MM.1S (cell line): ENCODE measurements around the gene AIP.

ENCODE experiments used
- DNase-seq: peaks from one replicate; pipeline ENCODE4 v3.0.0-alpha.2; 2015
- H2AFZ ChIP-seq: fragments of 300-600 bp; sonication (generic); 2 replicates; pipeline ENCODE4 v1.6.0; 2016; ENCODE audit warnings: antibody characterized with exemption, low read length
- H3F3A ChIP-seq: fragments of 300-600 bp; sonication (generic); 2 replicates; pipeline ENCODE4 v1.6.1; 2016; ENCODE audit warnings: mild to moderate bottlenecking, antibody characterized with exemption, low read length, moderate library complexity, mixed read lengths; ENCODE audit not compliant: insufficient read depth
- H3K27ac ChIP-seq: fragments of 300-600 bp; sonication (generic); 2 replicates; pipeline ENCODE4 v1.5.1; 2016; ENCODE audit warnings: mild to moderate bottlenecking, low read length
- H3K27me3 ChIP-seq: fragments of 300-600 bp; sonication (generic); replicated peaks from 2 replicates; pipeline ENCODE4 v1.6.0; 2016; ENCODE audit warnings: low read length; ENCODE audit not compliant: insufficient read depth
- H3K36me3 ChIP-seq: fragments of 300-600 bp; sonication (generic); replicated peaks from 2 replicates; pipeline ENCODE4 v1.6.1; 2016; ENCODE audit warnings: mild to moderate bottlenecking, low read length, mixed read lengths; ENCODE audit not compliant: insufficient read depth
- H3K4me1 ChIP-seq: fragments of 300-600 bp; sonication (generic); 2 replicates; pipeline ENCODE4 v1.6.1; 2016; ENCODE audit warnings: low read length, mixed read lengths
- H3K4me2 ChIP-seq: fragments of 300-600 bp; sonication (generic); 2 replicates; pipeline ENCODE4 v1.6.0; 2016; ENCODE audit warnings: low read depth, low read length
- H3K4me3 ChIP-seq: fragments of 300-600 bp; sonication (generic); 2 replicates; pipeline ENCODE4 v1.5.1; 2016; ENCODE audit warnings: low read length, mixed read lengths
- H3K79me2 ChIP-seq: fragments of 300-600 bp; sonication (generic); 2 replicates; pipeline ENCODE4 v1.6.1; 2016; ENCODE audit warnings: mixed run types, low read length, mixed read lengths
- H3K9ac ChIP-seq: fragments of 300-600 bp; sonication (generic); 2 replicates; pipeline ENCODE4 v1.6.1; 2016; ENCODE audit warnings: low read length, mixed read lengths
- H3K9me2 ChIP-seq: fragments of 300-600 bp; sonication (generic); replicated peaks from 2 replicates; pipeline ENCODE4 v1.6.1; 2016; ENCODE audit warnings: mild to moderate bottlenecking, low read length, mixed read lengths; ENCODE audit not compliant: insufficient read depth
- H3K9me3 ChIP-seq: fragments of 300-600 bp; sonication (generic); replicated peaks from 2 replicates; pipeline ENCODE4 v1.6.1; 2016; ENCODE audit warnings: mild to moderate bottlenecking, low read length, mixed read lengths; ENCODE audit not compliant: insufficient read depth
- H4K20me1 ChIP-seq: fragments of 300-600 bp; sonication (generic); 2 replicates; pipeline ENCODE4 v1.6.1; 2016; ENCODE audit warnings: mild to moderate bottlenecking, low read length, moderate library complexity, mixed read lengths; ENCODE audit not compliant: insufficient read depth
- CTCF ChIP-seq: fragments of 300-600 bp; sonication (generic); IDR thresholded peaks from 2 replicates; pipeline ENCODE4 v1.5.1; 2016; ENCODE audit warnings: antibody characterized with exemption, low read length, mixed read lengths
- EZH2 ChIP-seq: fragments of 300-600 bp; sonication (generic); optimal IDR thresholded peaks from 2 replicates; pipeline ENCODE3; 2017; ENCODE audit warnings: low read depth, mild to moderate bottlenecking, antibody characterized with exemption, low read length, mixed read lengths
- EZH2phosphoT487 ChIP-seq: fragments of 300-600 bp; sonication (generic); IDR thresholded peaks from 2 replicates; pipeline ENCODE4 v1.6.1; 2018; ENCODE audit warnings: antibody characterized with exemption, low read length

The AIP gene

DNA sequence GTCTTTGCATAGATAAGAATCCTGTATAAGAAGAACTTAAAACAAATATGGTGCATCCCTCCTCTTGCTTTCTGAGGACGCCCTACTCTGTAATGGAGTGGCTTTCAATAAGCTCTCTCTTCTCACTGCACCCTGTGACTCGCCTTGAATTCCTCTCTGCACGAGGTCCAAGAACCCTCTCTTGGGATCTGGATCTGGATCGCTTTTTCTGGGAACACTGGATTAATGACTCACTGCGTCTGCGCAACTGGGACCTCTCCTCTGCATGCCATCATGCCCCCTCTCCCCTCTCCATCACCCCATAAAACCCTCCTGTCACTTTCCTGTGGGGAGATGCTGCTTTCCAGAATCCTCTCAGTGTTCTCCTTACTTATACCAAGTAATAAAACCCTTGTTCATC is 55.5 kb downstream of the AIP start:
- H3K4me2 ChIP-seq = no peak overlapping the region
- no peaks in the 10 kb centered on the region for H3K9me3 ChIP-seq
- TF ChIP-seq EZH2phosphoT487 = no peak
- no peak for TF ChIP-seq CTCF
- TF ChIP-seq EZH2 = no peak
- no peak overlapping the region for H3K4me3 ChIP-seq
- no peaks in the 10 kb centered on the region for H3F3A ChIP-seq
- peaks cover 7% of the 10 kb centered on the region; the same call in 1 of the 2 replicates for H3K27me3 ChIP-seq
- H3K79me2 ChIP-seq = no peaks in the 10 kb centered on the region
- H3K27ac ChIP-seq = no peak overlapping the region
- no peak overlapping the region for H2AFZ ChIP-seq
- no peak for DNase-seq
- no peak overlapping the region for H3K9ac ChIP-seq
- no peaks in the 10 kb centered on the region for H3K36me3 ChIP-seq
- no peaks in the 10 kb centered on the region for H3K9me2 ChIP-seq
- no peaks in the 10 kb centered on the region for H3K4me1 ChIP-seq
- H4K20me1 ChIP-seq = no peaks in the 10 kb centered on the region

GRCh38 chr11:67538823-67539505 is 56.1 kb downstream of the AIP start:
- no peak overlapping the region for H3K9ac ChIP-seq
- H3K4me1 ChIP-seq = no peaks in the 10 kb centered on the region
- no peaks in the 10 kb centered on the region for H3K9me3 ChIP-seq
- no peaks in the 10 kb centered on the region for H3K36me3 ChIP-seq
- H4K20me1 ChIP-seq = no peaks in the 10 kb centered on the region
- no peaks in the 10 kb centered on the region for H3F3A ChIP-seq
- H3K79me2 ChIP-seq = no peaks in the 10 kb centered on the region
- no peak overlapping the region for H3K4me2 ChIP-seq
- no peak overlapping the region for H3K27ac ChIP-seq
- TF ChIP-seq EZH2phosphoT487 = no peak
- TF ChIP-seq CTCF = no peak
- TF ChIP-seq EZH2 = no peak
- no peaks in the 10 kb centered on the region for H3K9me2 ChIP-seq
- no peak for DNase-seq
- no peak overlapping the region for H2AFZ ChIP-seq
- peaks cover 2% of the 10 kb centered on the region; the same call in 1 of the 2 replicates for H3K27me3 ChIP-seq
- H3K4me3 ChIP-seq = no peak overlapping the region

DNA sequence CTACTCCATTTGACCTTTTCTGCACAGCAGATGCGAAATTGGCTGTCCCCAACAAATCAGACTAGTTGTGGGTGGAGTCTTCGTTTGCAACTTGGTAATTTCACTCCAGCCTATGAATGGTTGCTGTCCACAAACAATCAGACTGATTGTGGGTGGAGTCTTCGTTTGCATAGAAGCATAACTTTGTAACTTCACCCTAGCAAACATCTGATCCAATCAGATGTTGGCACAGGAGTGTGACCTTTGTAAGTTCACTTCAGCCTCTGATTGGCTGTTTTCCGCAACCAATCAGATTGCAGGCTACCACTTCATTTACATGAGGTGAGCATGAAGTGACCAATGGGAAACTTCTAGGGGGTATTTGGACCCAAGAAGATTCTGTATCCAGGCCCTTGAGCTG is 56.7 kb downstream of the AIP start:
- H3K4me1 ChIP-seq = no peaks in the 10 kb centered on the region
- no peak overlapping the region for H3K4me2 ChIP-seq
- DNase-seq = no peak
- no peaks in the 10 kb centered on the region for H3K36me3 ChIP-seq
- H3K27ac ChIP-seq = no peak overlapping the region
- TF ChIP-seq CTCF (no peak), EZH2phosphoT487 (no peak), EZH2 (no peak)
- H3K9me3 ChIP-seq = no peaks in the 10 kb centered on the region
- H2AFZ ChIP-seq = no peak overlapping the region
- no peaks in the 10 kb centered on the region for H4K20me1 ChIP-seq
- H3K79me2 ChIP-seq = no peaks in the 10 kb centered on the region
- H3K9me2 ChIP-seq = no peaks in the 10 kb centered on the region
- no peaks in the 10 kb centered on the region for H3F3A ChIP-seq
- H3K4me3 ChIP-seq = no peak overlapping the region
- no peak overlapping the region for H3K9ac ChIP-seq
- no peaks in the 10 kb centered on the region; the same call in 1 of the 2 replicates for H3K27me3 ChIP-seq
